PC-3 (cell line): Measurements from ENCODE around the gene CALR. TPM values are rescaled to one million over a fixed set of nuclear protein-coding genes. Genes with fewer than 3 reads are reported as not detected.

Experiments used
- ATAC-seq: fragments of 200-7000 bp; cut with Tn5 transposase; 2 replicates; pipeline ENCODE4 v1.9.1; 2020; ENCODE audit warnings: mild to moderate bottlenecking, moderate library complexity
- BruUV-seq: library from RNA; stranded (reverse); fragments of 400-500 nt; replicated peaks from 2 replicates; lab custom pipeline; 2021; lab: Mats Ljungman, UMichigan
- CTCF ChIA-PET: fragments of 300-600 bp; sonication (Branson Sonifier 250); formaldehyde crosslinking; loops from one replicate; lab custom pipeline; 2022; ENCODE audit warnings: antibody characterized with exemption; lab: Charles Lee
- POLR2A ChIA-PET: fragments of 300-600 bp; sonication (Branson Sonifier 250); formaldehyde crosslinking; loops from one replicate; lab custom pipeline; 2022; ENCODE audit warnings: antibody characterized with exemption; ENCODE audit not compliant: unreplicated experiment; lab: Charles Lee
- DNase-seq: peaks from one replicate; pipeline ENCODE4 v3.0.0-alpha.2; 2015
- H2AFZ ChIP-seq: fragments of 300-600 bp; sonication (generic); 2 replicates; pipeline ENCODE4 v1.6.0; 2016; ENCODE audit warnings: antibody characterized with exemption, low read length
- H3F3A ChIP-seq: fragments of 300-600 bp; sonication (generic); one replicate; pipeline ENCODE4 v1.6.0; 2017; ENCODE audit warnings: antibody characterized with exemption, low read length, control low read depth, mild to moderate bottlenecking; ENCODE audit not compliant: unreplicated experiment
- H3K27ac ChIP-seq: fragments of 300-600 bp; sonication (generic); 2 replicates; pipeline ENCODE4 v1.5.1; 2016; ENCODE audit warnings: mild to moderate bottlenecking, low read length
- H3K27me3 ChIP-seq: fragments of 300-600 bp; sonication (generic); 2 replicates; pipeline ENCODE4 v1.6.1; 2016; ENCODE audit warnings: low read length, mixed read lengths
- H3K36me3 ChIP-seq: fragments of 300-600 bp; sonication (generic); 2 replicates; pipeline ENCODE4 v1.6.1; 2016; ENCODE audit warnings: low read depth, mixed run types, low read length, mixed read lengths
- H3K4me1 ChIP-seq: fragments of 300-600 bp; sonication (generic); 2 replicates; pipeline ENCODE4 v1.5.1; 2016; ENCODE audit warnings: low read length; ENCODE audit not compliant: insufficient read depth
- H3K4me2 ChIP-seq: fragments of 300-600 bp; sonication (generic); 2 replicates; pipeline ENCODE4 v1.6.0; 2016; ENCODE audit warnings: low read length
- H3K4me3 ChIP-seq: fragments of 300-600 bp; sonication (generic); 2 replicates; pipeline ENCODE4 v1.5.1; 2016; ENCODE audit warnings: mild to moderate bottlenecking, low read length, mixed read lengths
- H3K79me2 ChIP-seq: fragments of 300-600 bp; sonication (generic); 2 replicates; pipeline ENCODE4 v1.6.1; 2017; ENCODE audit warnings: low read length, mixed read lengths
- H3K9ac ChIP-seq: fragments of 300-600 bp; sonication (generic); 2 replicates; pipeline ENCODE4 v1.6.0; 2016; ENCODE audit warnings: mild to moderate bottlenecking, low read length
- H3K9me2 ChIP-seq: fragments of 300-600 bp; sonication (generic); replicated peaks from 2 replicates; pipeline ENCODE4 v1.6.1; 2016; ENCODE audit warnings: mixed run types, low read length, mixed read lengths
- H3K9me3 ChIP-seq: fragments of 300-600 bp; sonication (generic); 2 replicates; pipeline ENCODE4 v1.6.1; 2016; ENCODE audit warnings: low read length, mixed read lengths
- H4K20me1 ChIP-seq: fragments of 300-600 bp; sonication (generic); 2 replicates; pipeline ENCODE4 v1.6.1; 2016; ENCODE audit warnings: low read length, mixed read lengths
- EZH2 ChIP-seq: fragments of 300-600 bp; sonication (generic); IDR thresholded peaks from one replicate; pipeline ENCODE4 v1.6.1; 2017; ENCODE audit warnings: antibody characterized with exemption, mild to moderate bottlenecking, low read length; ENCODE audit not compliant: unreplicated experiment
- EZH2phosphoT487 ChIP-seq: fragments of 300-600 bp; sonication (generic); IDR thresholded peaks from 2 replicates; pipeline ENCODE4 v1.6.1; 2018; ENCODE audit warnings: mild to moderate bottlenecking, antibody characterized with exemption, low read length, borderline replicate concordance
- intact Hi-C: fragments of 100-400 bp; cut with micrococcal nuclease; formaldehyde crosslinking; loops from 2 replicates; pipeline ENCODE4 v1.9.0; 2023
- total RNA-seq: library from RNA; depleted of rRNA; stranded (reverse); fragments of >200 nt; gene quantifications from 2 replicates; pipeline ENCODE4 v1.2.3, GENCODE V29; 2014
- TF ChIP-seq, protein P1 (sequence below): fragments of 300-600 bp; sonication (generic); conservative IDR thresholded peaks from 2 replicates; pipeline ENCODE4 v1.5.1; 2017; ENCODE audit warnings: antibody characterized with exemption, low read depth, mild to moderate bottlenecking, low read length

Gene CALR
- total RNA-seq, 1 experiment from 2014 or later = 2,022 TPM

GRCh38 chr19:12907166-12907565, 31.2 kb upstream of the CALR start:
- POLR2A ChIA-PET = interaction anchor here (0.5 kb wide), 1 partner anchor 12 kb away, joined by 4 read pairs; no protein-coding TSS in a partner anchor

GRCh38 chr19:12912571-12912970, 25.8 kb upstream of the CALR start:
- Histone ChIP-seq H3K27ac (no peak overlapping the region), H3F3A (peaks cover 4% of the 10 kb centered on the region), H3K4me2 (peak overlapping the region; percentile 64), H3K4me1 (peaks cover 14% of the 10 kb centered on the region), H3K27me3 (no peaks in the 10 kb centered on the region), H2AFZ (peak overlapping the region; percentile 66), H3K79me2 (no peaks in the 10 kb centered on the region), H3K9ac (no peak overlapping the region), H3K36me3 (no peaks in the 10 kb centered on the region), H3K4me3 (peak overlapping the region; percentile 29; the same call in 1 of the 2 replicates), H3K9me3 (no peaks in the 10 kb centered on the region), H3K9me2 (no peaks in the 10 kb centered on the region), H4K20me1 (no peaks in the 10 kb centered on the region)
- ChIA-PET CTCF (no interaction called here), POLR2A (no interaction called here)
- intact Hi-C loops = no loop called here
- DNase-seq (no peak), ATAC-seq (peak; percentile 12; the same call in 1 of the 2 replicates)
- TF ChIP-seq EZH2phosphoT487 (no peak), EZH2 (no peak)
- TF ChIP-seq, protein P1, sequence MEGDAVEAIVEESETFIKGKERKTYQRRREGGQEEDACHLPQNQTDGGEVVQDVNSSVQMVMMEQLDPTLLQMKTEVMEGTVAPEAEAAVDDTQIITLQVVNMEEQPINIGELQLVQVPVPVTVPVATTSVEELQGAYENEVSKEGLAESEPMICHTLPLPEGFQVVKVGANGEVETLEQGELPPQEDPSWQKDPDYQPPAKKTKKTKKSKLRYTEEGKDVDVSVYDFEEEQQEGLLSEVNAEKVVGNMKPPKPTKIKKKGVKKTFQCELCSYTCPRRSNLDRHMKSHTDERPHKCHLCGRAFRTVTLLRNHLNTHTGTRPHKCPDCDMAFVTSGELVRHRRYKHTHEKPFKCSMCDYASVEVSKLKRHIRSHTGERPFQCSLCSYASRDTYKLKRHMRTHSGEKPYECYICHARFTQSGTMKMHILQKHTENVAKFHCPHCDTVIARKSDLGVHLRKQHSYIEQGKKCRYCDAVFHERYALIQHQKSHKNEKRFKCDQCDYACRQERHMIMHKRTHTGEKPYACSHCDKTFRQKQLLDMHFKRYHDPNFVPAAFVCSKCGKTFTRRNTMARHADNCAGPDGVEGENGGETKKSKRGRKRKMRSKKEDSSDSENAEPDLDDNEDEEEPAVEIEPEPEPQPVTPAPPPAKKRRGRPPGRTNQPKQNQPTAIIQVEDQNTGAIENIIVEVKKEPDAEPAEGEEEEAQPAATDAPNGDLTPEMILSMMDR = no peak
- BruUV-seq = no TSS peak

More at GRCh38 chr19:12907166-12907565, 31.2 kb upstream of the CALR start:
- H3F3A ChIP-seq = no peaks in the 10 kb centered on the region
- no peak for DNase-seq
- H3K27ac ChIP-seq = no peak overlapping the region
- TF ChIP-seq, protein P1 = no peak
- TF ChIP-seq EZH2phosphoT487 (no peak), EZH2 (no peak)
- no peaks in the 10 kb centered on the region for H3K9me3 ChIP-seq
- BruUV-seq = no TSS peak
- intact Hi-C loops = no loop called here
- no peak for ATAC-seq
- H3K4me2 ChIP-seq = no peak overlapping the region
- H4K20me1 ChIP-seq = no peaks in the 10 kb centered on the region
- no peaks in the 10 kb centered on the region for H3K9me2 ChIP-seq
- H3K79me2 ChIP-seq = no peaks in the 10 kb centered on the region
- H3K27me3 ChIP-seq = no peaks in the 10 kb centered on the region
- no peaks in the 10 kb centered on the region for H3K36me3 ChIP-seq
- H2AFZ ChIP-seq = no peak overlapping the region
- no peak overlapping the region for H3K4me3 ChIP-seq
- peaks cover under 1% of the 10 kb centered on the region; the same call in 1 of the 2 replicates for H3K4me1 ChIP-seq
- CTCF ChIA-PET = no interaction called here
- no peak overlapping the region for H3K9ac ChIP-seq

- Histone ChIP-seq H3K9ac (no peak overlapping the region), H3K9me2 (no peaks in the 10 kb centered on the region), H3K36me3 (no peaks in the 10 kb centered on the region), H3K4me1 (peaks cover 14% of the 10 kb centered on the region), H3K27me3 (no peaks in the 10 kb centered on the region), H3K4me2 (peak overlapping the region; percentile 64), H4K20me1 (no peaks in the 10 kb centered on the region), H3K79me2 (no peaks in the 10 kb centered on the region), H3K27ac (no peak overlapping the region), H3F3A (peaks cover 4% of the 10 kb centered on the region), H2AFZ (peak overlapping the region; percentile 66), H3K9me3 (no peaks in the 10 kb centered on the region), H3K4me3 (peak overlapping the region; percentile 29; the same call in 1 of the 2 replicates)
- ATAC-seq (peak; percentile 70), DNase-seq (peak; percentile 44)
- TF ChIP-seq EZH2phosphoT487 = no peak
- TF ChIP-seq, protein P1 = no peak
- TF ChIP-seq EZH2 = no peak
- POLR2A ChIA-PET = no interaction called here
- BruUV-seq = no TSS peak
- intact Hi-C loops = no loop called here
- CTCF ChIA-PET = no interaction called here
Observed at GRCh38 chr19:12913011-12913561, 25.3 kb upstream of the CALR start.
